ENCODE data around the gene ZNF189. TPM values are rescaled to one million over a fixed set of nuclear protein-coding genes. Genes with fewer than 3 reads are reported as not detected.
"Not testable (repeated sequence)": the region's sequence is repeated elsewhere in the genome, so short reads cannot be mapped to it uniquely, and the experiment has no call there.

The ZNF189 gene
- total RNA-seq, 1 experiment from 2014 or later: 6.8 TPM

DNA sequence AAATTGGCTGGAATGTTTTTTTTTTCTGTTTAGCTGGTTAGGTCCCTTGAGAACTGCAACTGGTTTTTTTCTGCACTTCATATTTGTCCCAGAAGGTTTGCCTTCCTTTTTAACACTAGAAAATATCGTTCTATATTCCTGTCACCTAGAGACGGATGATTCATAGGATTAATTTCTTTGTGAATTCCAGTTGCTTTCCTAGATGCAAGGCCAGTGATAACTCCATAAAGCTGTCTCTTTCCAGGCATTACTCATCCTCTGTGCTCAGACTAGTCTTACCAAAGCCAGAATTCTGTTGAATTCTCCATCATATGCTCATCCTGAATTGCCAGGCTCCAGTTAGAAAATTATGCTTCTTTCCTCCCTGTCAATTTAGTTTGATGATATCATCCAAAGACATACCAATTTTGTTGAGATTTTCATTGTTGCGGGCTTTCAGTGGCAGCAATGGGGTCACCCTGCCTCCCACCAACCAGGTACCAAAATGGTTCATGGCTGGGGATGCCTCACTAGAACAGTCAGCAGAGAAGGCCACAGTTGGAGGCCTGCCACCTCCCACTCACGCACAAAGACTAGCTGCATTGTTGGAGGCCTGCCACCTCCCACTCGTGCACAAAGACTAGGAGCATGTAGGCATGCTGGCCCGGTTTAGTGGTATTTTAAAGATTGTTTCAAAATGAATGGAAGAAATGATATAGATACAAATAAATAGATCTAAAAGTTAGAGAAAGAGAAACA is 22.4 kb upstream of the ZNF189 start:
- peak; percentile 56 for DNase-seq (ENCODE audit: low read depth)

DNA sequence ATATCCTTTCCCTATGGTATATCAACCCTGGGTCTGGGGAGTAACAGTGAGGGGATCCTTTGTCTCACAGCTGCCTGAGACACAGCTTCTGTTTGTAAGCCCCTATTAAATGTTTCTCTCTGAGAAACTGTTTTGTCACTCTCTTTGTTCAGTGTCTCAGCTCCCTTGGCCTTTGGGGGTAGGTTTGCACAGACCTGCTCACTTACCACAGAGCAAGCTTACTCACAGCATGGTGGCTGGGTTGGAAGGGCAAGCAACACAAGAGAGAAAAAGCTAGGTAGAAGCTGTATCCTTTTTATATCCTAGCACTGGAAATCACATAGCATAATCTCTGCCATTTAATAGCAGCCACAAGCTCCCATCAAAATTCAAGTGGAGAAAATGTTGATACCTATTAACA is 18.4 kb upstream of the ZNF189 start:
- DNase-seq (ENCODE audit: low read depth): no peak

DNA sequence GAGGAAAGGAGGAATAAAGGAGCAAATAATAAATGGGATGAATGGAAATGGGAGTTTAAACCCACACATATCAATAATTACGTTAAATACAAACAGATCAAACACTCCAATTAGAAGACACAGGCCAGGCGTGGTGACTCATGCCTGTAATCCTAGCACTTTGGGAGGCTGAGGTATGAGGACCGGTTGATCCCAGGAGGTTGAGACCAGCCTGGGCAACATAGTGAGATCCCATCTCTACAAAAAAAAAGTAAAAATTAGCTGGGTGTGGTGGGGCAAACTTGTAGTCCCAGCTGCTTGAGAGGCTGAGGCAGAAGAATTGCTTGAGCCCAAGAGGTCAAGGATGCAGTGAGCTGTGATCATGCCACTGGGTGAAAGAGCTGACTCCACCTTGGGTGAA is 17.5 kb upstream of the ZNF189 start:
- no peak for DNase-seq (ENCODE audit: low read depth)

DNA sequence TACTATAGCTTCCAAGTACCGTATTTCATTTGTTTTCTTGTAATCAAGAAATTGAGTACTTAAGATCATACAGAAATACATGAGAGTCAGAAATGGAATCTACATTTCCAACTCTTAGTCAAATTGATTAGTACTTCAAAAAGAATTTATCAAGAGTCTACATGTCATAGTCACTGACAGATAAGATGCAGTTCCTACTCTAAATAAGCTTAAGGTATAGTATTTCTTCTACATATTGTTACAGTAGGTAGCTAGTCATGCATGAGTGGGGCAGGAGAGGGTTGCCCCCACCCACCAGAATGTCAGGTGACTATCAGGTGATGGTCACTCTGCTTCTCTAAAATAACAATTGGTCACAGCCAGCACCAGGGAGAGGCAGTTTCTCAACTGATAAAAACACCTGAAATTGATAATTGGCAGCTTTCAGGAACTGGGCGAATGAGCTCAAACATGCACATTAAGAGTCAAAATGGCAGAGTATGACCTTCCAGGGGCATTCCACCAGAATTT is 16.8 kb upstream of the ZNF189 start:
- DNase-seq (ENCODE audit: low read depth): no peak

DNA sequence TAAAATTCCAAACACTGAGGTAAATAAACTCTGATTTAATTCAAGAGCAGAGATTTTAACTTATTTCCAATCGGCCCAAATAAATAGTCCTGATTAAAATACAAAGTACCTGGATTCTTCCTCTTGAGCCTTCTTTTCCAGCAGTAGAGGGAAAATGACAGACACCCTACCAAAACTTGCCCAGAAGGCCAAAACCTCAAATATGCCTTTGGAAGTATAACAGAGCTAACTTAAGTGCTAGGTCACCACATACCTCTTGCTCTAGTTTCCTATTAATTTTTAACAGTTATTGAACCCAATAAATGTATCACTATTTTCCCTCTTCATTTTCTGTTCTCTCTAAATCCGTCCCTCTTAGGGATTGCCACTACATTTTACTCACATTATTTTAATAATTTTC is 15.3 kb upstream of the ZNF189 start:
- no peak for DNase-seq (ENCODE audit: low read depth)

DNA sequence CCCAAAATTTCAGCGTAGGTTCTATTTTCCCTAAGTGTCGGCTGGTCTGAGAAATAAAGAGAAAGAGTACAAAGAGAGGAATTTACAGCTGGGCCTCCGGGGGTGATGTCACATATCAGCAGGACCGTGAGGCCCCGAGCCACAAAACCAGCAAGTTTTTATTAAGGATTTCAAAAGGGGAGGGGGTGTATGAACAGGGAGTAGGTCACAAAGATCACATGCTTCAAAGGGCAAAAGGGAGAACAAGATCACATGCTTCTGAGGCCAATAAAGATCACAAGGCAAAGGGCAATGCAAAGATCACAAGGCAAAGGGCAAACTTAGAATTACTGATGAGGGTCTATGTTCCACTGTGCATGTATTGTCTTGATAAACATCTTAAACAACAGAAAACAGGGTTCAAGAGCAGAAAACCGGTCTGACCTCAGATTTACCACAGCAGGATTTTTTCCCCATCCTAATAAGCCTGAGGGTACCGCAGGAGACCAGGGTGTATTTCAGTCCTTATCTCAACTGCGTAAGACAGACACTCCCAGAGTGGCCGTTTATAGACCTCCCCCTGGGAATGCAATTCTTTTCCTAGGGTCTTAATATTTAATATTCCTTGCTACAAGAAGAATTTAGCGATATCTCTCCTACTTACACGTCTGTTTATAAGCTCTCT is 13.6 kb upstream of the ZNF189 start, which contains the start of gene BAAT:
Gene BAAT, minus strand, starts transcription at position 134 of the 664 bp plus-strand sequence. CDS start 13,602 bp downstream, outside the sequence.
- DNase-seq (ENCODE audit: low read depth): not testable (repeated sequence)

DNA sequence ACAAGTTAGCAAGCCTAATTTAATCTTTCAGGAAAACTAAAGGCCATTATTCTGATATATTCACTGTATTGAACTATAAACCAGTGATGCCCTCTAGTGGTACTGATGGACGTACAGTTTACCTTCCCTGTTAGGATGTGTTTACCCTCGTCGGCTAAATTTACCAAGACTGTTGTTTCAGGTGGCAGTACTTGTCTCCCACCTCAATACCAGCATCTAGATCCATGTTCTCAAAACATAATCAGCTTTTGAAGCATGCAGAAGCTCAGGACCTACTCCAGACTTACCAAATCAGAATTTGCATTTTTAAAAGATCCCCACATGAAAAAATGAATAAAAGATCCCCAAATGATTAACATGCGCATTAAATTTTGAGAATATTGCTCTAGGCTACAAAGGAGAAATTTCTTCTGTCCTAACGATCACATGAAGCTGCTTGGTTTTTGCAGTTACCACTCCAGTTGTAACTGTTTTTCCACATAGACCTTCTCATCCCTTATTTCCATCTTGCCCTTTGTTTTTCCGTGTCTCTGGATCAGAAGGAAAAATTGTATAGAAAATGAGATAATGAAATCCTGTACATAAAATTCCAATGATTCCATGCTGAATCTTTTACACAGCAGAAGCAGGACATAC is 10.7 kb upstream of the ZNF189 start:
- DNase-seq (ENCODE audit: low read depth): peak; percentile 20

DNA sequence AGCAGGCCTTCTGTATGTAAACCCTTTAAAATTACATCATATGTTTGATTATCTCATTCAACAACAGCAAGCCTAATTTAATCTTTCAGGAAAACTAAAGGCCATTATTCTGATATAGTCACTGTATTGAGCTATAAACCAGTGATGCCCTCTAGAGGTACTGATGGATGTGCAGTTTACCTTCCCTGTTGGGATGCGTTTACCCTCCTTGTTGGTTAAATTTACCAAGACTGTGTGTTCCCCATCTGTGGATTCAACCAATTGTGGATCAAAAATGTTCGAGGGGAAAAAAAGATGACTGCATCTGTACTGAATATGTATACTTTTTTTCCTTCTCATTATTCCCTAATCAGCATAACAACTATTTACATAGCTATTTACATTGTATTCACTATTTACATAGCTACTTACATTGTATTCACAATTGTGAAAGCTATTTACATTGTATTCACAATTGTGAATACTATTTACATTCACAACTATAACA is 10.1 kb upstream of the ZNF189 start:
- DNase-seq (ENCODE audit: low read depth): no peak

DNA sequence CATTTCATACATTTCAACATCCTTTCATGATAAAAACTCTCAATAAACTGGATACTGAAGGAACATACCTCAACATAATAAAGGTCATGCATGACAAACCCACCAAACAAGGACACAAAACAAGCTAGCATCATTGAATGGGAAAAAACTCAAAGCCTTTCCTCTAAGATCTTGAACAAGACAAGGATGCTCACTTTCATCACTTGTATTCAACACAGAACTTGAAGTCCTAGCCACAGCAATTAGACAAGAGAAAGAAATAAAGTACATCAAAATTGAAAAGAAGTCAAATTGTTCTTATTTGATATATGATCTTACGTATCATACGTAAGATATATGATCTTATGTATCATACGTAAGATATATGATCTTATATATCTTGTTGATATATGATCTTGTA is 5.5 kb upstream of the ZNF189 start:
- DNase-seq (ENCODE audit: low read depth): no peak

DNA sequence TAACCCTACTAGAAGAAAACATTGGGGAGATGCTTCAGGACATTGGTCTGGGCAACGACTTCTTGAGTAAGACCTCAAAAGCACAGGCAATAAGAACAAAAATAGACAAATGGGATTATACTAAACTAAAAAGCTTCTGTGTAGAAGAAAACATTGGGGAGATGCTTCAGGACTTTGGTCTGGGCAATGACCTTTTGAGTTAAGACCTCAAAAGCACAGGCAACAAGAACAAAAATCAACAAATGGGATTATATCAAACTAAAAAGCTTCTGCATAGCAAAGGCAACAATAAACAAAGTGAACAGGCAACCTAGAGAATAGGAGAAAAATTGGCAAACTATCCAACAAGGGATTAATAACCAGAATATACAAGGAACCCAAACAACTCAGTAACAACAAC is 4.0 kb upstream of the ZNF189 start:
- no peak for DNase-seq (ENCODE audit: low read depth)

DNA sequence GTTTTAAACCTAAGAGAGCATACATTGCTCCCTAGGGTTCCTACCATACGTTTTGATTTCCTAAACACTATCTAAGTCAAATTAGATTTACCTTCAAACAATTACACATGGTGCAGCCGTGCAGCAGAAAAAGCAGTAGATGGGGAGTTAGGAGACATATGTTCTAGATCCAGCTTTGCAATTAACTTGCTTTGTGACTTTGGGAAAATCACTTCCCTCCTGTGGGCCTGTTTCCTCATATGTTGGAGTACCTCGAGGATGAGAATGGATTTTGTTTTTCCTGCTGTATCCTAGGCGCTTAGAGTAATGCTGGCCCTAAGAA is 944 bp upstream of the ZNF189 start:
- DNase-seq (ENCODE audit: low read depth): no peak

DNA sequence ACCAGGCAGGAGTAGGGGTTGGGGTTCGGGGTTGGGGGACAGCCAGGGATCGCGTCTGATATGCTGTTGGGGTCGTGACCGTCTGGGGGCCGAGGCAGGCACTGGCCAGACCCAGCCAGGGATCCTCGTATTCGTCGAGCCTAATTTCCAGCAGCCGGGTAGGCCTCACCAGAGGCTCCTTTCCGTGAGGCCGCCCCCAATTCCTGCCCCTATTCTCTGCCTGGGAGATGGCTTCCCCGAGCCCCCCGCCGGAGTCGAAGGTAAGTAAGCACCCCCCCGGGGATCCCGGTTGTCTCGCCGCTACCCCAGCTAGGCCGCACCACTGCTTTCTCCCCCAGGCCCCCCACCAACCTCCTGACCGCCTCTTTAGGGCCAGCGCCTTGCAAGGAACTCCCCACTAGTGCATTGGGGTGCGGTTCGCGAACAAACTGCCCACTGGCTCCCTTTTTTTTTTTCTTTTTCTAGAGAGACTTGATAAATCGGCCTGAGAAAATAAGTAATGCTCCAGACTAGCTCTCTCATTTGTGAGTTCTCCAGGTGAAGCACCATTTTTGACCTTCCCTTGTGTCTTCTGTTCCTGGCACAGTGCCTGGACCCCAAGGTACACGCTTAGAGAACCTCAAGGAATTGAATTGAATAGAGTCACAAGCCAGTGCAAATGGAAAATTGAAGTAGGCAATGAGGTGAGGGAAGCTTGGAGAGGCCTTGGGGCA is 435 bp downstream of the ZNF189 start:
- peak; percentile 2 for DNase-seq (ENCODE audit: low read depth)

DNA sequence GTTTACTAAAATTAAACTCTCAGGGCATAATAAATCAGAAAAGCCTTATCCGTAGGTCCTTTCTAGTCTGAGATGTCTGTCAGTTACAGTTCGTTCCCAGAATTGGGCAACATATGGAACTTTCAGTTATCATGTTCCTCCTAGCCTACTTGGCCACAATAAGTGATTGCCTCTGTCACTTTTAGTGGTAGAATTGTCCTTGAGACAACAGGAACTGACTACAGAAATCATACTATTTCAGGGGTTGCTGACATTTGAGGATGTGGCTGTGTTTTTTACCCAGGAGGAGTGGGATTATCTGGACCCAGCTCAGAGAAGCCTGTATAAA is 956 bp downstream of the ZNF189 start:
- DNase-seq (ENCODE audit: low read depth): no peak

DNA sequence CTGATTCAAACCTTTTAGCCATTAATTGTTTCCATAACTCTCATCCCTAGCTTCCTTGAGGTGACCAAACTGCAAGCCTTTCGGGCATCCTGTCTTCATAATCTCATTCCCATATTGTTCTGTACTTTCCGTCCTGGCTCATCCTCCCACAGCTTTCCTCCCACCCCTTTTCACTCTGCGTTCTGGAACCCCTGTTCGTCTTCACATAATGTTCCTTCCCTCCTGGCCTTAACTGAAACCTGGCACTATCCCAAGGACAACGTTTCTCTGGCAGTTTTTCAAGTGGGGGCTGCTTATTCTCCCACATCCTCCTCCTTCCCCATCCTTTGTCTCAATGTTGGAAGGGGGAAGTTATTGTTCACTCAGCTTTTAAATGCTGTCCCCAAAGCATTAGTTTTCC is 1.5 kb downstream of the ZNF189 start:
- no peak for DNase-seq (ENCODE audit: low read depth)

DNA sequence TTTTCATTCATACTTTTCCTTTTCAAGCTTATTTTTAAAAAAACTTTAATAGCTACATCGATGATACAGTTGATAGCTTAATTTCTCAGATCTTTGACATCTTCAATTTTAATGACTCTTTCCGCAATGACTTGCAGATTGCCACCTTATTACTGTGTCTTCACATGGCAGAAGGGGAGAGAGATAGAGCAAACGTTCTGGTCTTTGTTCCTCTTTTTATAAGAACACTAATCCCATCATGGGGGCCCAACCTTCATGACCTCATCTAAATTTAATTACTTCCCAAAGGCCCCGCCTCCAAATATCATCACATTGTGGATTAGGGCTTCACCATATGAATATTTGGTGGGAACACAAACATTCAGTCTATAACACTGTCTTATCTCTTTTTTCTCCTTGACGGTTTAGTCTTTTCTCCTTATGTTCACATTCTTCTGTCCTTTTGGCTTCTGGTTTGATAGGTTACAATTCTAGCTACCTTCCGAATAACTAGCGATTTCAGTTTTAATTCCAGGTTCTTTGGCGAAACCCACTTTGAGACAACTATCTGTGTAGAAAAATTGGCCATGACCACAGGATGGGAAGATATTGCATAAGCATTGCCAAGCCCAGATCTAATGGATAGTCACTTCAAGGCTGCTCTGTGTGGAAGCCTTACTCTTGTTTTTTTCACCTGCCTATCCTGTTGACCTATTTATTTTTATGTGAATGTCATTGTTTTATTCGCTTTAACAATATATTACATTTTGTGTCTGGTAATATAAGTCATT is 5.0 kb downstream of the ZNF189 start:
- DNase-seq (ENCODE audit: low read depth): no peak

DNA sequence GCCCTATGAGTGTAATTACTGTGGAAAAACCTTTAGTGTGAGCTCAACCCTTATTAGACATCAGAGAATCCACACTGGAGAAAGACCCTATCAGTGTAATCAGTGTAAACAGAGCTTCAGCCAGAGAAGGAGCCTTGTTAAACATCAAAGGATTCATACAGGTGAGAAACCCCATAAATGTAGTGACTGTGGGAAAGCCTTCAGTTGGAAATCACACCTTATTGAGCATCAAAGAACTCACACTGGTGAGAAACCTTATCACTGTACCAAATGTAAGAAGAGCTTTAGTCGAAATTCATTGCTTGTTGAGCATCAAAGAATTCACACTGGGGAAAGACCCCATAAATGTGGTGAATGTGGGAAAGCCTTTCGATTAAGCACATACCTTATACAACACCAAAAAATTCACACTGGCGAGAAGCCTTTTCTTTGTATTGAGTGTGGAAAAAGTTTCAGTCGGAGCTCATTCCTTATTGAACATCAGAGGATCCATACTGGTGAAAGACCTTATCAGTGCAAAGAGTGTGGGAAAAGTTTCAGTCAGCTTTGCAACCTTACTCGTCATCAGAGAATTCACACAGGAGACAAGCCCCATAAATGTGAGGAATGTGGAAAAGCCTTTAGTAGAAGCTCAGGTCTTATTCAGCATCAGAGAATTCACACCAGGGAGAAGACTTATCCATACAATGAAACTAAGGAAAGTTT is 9.9 kb downstream of the ZNF189 start:
- DNase-seq (ENCODE audit: low read depth): no peak

DNA sequence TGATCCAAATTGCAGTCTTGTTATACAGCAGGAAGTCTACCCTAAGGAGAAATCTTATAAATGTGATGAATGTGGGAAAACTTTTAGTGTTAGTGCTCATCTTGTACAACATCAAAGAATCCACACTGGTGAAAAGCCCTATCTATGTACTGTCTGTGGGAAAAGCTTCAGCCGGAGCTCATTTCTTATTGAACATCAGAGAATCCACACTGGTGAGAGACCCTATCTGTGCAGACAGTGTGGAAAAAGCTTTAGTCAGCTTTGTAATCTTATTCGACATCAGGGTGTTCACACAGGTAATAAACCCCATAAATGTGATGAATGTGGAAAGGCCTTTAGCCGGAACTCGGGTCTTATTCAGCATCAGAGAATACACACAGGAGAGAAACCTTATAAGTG is 10.4 kb downstream of the ZNF189 start:
- DNase-seq (ENCODE audit: low read depth): no peak

DNA sequence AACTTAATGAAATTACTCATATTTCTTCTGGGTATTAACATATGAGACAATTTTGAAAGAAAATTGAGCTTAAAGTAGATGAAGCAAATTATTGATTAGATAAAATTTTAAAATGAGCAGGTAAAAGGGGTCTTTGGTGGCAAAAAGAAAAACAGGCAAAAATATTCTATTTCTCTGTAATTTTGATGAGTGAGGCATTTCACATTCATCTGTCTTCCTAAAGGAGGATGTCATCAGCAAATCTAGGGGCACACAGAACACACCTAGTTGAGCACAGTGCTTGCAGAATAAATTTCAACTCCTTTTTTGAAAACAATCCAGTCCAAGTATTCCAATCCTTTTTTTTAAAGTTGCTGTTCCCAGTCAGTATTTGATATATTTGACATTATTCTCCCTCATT is 16.2 kb downstream of the ZNF189 start:
- DNase-seq (ENCODE audit: low read depth): no peak

DNA sequence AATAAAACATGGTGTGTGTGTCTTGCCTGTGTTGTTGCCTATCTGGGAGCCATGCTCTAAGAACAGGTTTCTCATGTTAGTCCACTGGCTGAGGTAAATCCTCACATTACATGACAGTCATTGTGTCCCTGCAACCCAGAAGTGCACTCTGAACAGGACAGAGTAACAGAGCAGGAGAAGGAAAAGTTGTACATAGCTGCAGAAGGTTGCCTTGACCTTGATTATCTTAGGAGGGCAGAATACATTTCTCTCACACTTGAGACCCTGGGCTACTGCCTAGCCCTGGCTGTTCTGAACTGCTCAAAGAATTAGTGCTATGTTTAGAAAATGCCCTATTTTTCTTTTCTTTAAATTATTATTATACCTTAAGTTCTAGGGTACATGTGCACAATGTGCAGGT is 16.9 kb downstream of the ZNF189 start:
- no peak for DNase-seq (ENCODE audit: low read depth)

DNA sequence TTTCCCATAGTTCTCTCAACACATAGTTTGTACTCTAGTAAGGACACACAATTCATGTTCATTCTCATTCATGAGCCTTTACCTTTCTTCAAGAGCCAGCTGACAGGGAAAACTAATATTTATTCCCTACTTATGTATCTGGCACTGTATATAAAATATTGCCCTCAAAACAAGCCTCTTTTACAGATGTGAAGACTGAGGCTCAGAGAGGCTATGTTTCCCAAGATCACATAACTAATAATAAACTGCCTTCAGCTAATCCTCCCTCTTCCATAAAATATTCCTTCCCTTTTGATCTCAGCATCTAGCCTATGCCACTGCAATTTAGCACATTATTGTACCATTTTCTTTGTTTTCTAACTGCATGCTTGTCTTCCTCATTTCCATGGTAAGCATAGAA is 18.7 kb downstream of the ZNF189 start:
- DNase-seq (ENCODE audit: low read depth): no peak

DNA sequence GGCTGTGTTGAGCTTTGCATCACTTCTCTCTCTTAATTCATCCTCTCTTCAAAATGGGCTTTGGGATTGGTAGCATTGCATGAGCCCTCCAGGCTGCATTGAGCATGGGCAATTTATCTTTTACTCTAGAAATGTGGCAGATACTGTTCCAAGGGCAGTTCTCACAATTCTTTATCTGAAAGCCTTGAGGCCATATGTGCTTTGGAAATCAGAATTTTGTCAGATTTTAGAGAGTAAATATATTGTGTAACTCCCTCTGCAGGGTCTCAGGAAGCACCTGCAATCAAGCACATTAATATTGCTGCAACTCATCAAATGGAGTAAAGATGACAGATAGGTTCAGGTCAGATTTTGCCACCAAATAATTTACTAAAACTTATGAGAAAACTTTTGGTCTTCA is 19.3 kb downstream of the ZNF189 start:
- DNase-seq (ENCODE audit: low read depth): no peak
